BE2C (cell line): ENCODE results near the gene NAA15.

Experiments
- DNase-seq: peaks from one replicate; pipeline ENCODE4 v3.0.0-alpha.2; 2020
- H3K27me3 ChIP-seq: fragments of 250-450 bp; sonication (Bioruptor Pico); 2 replicates; pipeline ENCODE4 v1.5.1; 2020; ENCODE audit warnings: mild to moderate bottlenecking
- H3K36me3 ChIP-seq: fragments of 250-450 bp; sonication (Bioruptor Pico); 2 replicates; pipeline ENCODE4 v1.5.1; 2020; ENCODE audit warnings: mild to moderate bottlenecking
- H3K4me1 ChIP-seq: fragments of 250-450 bp; sonication (Bioruptor Pico); 2 replicates; pipeline ENCODE4 v1.5.1; 2020
- H3K4me3 ChIP-seq: 2 replicates; pipeline ENCODE4 v1.5.1; 2011; ENCODE audit warnings: low read depth, low read length
- H3K9me3 ChIP-seq: fragments of 250-450 bp; sonication (Bioruptor Pico); 2 replicates; pipeline ENCODE4 v1.5.1; 2020
- TF ChIP-seq, protein P1 (sequence below): IDR thresholded peaks from 2 replicates; pipeline ENCODE4 v1.5.1; 2012; ENCODE audit warnings: mild to moderate bottlenecking, low read depth, low read length

NAA15 gene

DNA sequence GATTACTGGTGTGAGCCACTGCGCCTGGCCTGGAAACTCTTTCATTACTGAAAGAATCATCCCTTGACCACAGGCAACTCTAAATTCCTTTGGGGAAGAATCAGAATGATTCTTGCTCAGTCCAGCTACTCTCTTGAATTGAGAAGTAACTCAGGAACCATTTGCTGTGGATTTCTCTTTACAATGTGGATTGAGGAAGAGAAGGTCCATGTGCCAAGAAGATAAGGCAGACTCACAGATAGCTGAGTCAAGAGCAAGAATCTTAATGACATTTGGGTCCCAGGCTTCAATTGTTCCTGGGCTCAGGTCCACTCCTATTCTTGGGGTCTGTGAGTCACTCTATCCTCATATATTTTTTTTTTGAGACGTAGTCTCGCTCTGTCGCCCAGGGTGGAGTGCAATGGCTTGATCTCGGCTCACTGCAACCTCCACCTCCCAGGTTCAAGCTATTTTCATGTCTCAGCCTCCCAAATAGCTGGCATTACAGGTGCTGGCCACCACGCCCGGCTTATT lies 15.1 kb upstream of the NAA15 start:
- no peak for DNase-seq
- H3K27me3 ChIP-seq: no peaks in the 10 kb centered on the region
- no peaks in the 10 kb centered on the region for H3K9me3 ChIP-seq
- H3K4me3 ChIP-seq: no peak overlapping the region
- TF ChIP-seq, protein P1, sequence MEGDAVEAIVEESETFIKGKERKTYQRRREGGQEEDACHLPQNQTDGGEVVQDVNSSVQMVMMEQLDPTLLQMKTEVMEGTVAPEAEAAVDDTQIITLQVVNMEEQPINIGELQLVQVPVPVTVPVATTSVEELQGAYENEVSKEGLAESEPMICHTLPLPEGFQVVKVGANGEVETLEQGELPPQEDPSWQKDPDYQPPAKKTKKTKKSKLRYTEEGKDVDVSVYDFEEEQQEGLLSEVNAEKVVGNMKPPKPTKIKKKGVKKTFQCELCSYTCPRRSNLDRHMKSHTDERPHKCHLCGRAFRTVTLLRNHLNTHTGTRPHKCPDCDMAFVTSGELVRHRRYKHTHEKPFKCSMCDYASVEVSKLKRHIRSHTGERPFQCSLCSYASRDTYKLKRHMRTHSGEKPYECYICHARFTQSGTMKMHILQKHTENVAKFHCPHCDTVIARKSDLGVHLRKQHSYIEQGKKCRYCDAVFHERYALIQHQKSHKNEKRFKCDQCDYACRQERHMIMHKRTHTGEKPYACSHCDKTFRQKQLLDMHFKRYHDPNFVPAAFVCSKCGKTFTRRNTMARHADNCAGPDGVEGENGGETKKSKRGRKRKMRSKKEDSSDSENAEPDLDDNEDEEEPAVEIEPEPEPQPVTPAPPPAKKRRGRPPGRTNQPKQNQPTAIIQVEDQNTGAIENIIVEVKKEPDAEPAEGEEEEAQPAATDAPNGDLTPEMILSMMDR: no peak
- H3K36me3 ChIP-seq: peaks cover 5% of the 10 kb centered on the region
- H3K4me1 ChIP-seq: no peaks in the 10 kb centered on the region

GRCh38 chr4:139295206-139295941 lies 5.9 kb upstream of the NAA15 start:
- H3K4me1 ChIP-seq: peaks cover 4% of the 10 kb centered on the region

GRCh38 chr4:139295942-139296299 lies 5.4 kb upstream of the NAA15 start:
- TF ChIP-seq, protein P1: no peak
- DNase-seq: no peak
- Histone ChIP-seq H3K9me3 (no peaks in the 10 kb centered on the region), H3K27me3 (no peaks in the 10 kb centered on the region), H3K4me1 (peaks cover 4% of the 10 kb centered on the region), H3K36me3 (peaks cover 15% of the 10 kb centered on the region), H3K4me3 (peak overlapping the region; percentile 94)

More at GRCh38 chr4:139295206-139295941, 5.9 kb upstream of the NAA15 start:
- H3K4me3 ChIP-seq: peak overlapping the region; percentile 94
- H3K36me3 ChIP-seq: peaks cover 15% of the 10 kb centered on the region
- peak; percentile 99 for DNase-seq
- no peaks in the 10 kb centered on the region for H3K27me3 ChIP-seq
- no peaks in the 10 kb centered on the region for H3K9me3 ChIP-seq
- TF ChIP-seq, protein P1: peak; percentile 90

DNA sequence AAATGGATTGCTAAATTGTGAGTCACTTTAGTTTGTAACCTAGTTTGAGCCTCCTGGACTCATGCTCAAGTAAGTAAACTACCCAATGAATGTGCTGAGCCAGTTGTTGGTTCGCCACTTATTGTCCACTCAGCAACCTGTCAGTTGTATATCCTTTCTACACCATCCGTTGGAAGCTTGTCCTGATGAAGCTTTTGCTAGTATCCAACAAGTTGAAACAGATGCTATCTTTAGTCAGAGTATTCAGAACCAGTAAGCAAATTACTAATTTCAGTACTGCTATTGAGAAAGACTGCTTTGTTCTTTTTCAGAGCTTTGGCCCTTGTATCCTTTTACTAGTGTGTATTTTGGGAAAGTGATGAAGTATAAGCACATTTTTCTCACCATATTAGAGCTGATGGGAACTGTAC lies 4.3 kb upstream of the NAA15 start:
- Histone ChIP-seq H3K9me3 (no peaks in the 10 kb centered on the region), H3K27me3 (no peaks in the 10 kb centered on the region), H3K36me3 (peaks cover 17% of the 10 kb centered on the region), H3K4me3 (no peak overlapping the region), H3K4me1 (peaks cover 4% of the 10 kb centered on the region)
- DNase-seq: no peak
- TF ChIP-seq, protein P1: no peak

- Histone ChIP-seq H3K9me3 (no peaks in the 10 kb centered on the region), H3K4me1 (peaks cover 4% of the 10 kb centered on the region), H3K27me3 (no peaks in the 10 kb centered on the region), H3K4me3 (no peak overlapping the region), H3K36me3 (peaks cover 14% of the 10 kb centered on the region)
- no peak for DNase-seq
- TF ChIP-seq, protein P1: no peak
Observed at GRCh38 chr4:139299536-139299935, 1.8 kb upstream of the NAA15 start.

- Histone ChIP-seq H3K36me3 (peaks cover 24% of the 10 kb centered on the region), H3K4me3 (peak overlapping the region; percentile 76), H3K27me3 (no peaks in the 10 kb centered on the region), H3K9me3 (no peaks in the 10 kb centered on the region), H3K4me1 (peaks cover 4% of the 10 kb centered on the region)
- TF ChIP-seq, protein P1: no peak
- DNase-seq: peak; percentile 18
Observed at GRCh38 chr4:139300431-139301112, 733 bp upstream of the NAA15 start.
